ENCODE measurements around the gene TAF11. TPM values are rescaled to one million over a fixed set of nuclear protein-coding genes. Genes with fewer than 3 reads are reported as not detected.
"Not testable (repeated sequence)": the region's sequence is repeated elsewhere in the genome, so short reads cannot be mapped to it uniquely, and the experiment has no call there.

Gene TAF11
- total RNA-seq, 2 donors from 2014 or later = 24.6 to 27.4 TPM

GRCh38 chr6:34855463-34855862, 32.4 kb downstream of the TAF11 start:
- Histone ChIP-seq H3K36me3 (peaks cover 13% of the 10 kb centered on the region), H3K9ac (ENCODE audit: low read depth in 2 of 2, low read length in 2 of 2) (no peak overlapping the region), H3K4me3 (no peak overlapping the region), H3K27ac (no peak overlapping the region), H3K27me3 (no peaks in the 10 kb centered on the region), H3K4me1 (no peaks in the 10 kb centered on the region), H3K9me3 (no peaks in the 10 kb centered on the region)
- DNase-seq = no peak
- intact Hi-C loops (cut with DNase I) = no loop called here
- no peak for TF ChIP-seq CTCF (IDR thresholded peaks at IDR 0.05)

GRCh38 chr6:34852406-34853085, 35.3 kb downstream of the TAF11 start:
- no peak overlapping the region for H3K4me3 ChIP-seq
- no peaks in the 10 kb centered on the region for H3K9me3 ChIP-seq
- H3K27ac ChIP-seq = no peak overlapping the region
- intact Hi-C loops (cut with DNase I) = no loop called here
- H3K36me3 ChIP-seq = peaks cover 5% of the 10 kb centered on the region
- no peaks in the 10 kb centered on the region for H3K4me1 ChIP-seq
- H3K27me3 ChIP-seq = no peaks in the 10 kb centered on the region
- H3K9ac ChIP-seq (ENCODE audit: low read depth in 2 of 2, low read length in 2 of 2) = no peak overlapping the region
- DNase-seq = no peak
- no peak for TF ChIP-seq CTCF (IDR thresholded peaks at IDR 0.05)

GRCh38 chr6:34851361-34851760, 36.5 kb downstream of the TAF11 start:
- Histone ChIP-seq H3K4me3 (no peak overlapping the region), H3K4me1 (no peaks in the 10 kb centered on the region), H3K9me3 (no peaks in the 10 kb centered on the region), H3K27me3 (no peaks in the 10 kb centered on the region), H3K27ac (no peak overlapping the region), H3K36me3 (peaks cover 5% of the 10 kb centered on the region), H3K9ac (ENCODE audit: low read depth in 2 of 2, low read length in 2 of 2) (no peak overlapping the region)
- TF ChIP-seq CTCF (IDR thresholded peaks at IDR 0.05) = no peak
- no peak for DNase-seq
- intact Hi-C loops (cut with DNase I) = no loop called here

GRCh38 chr6:34849066-34849465, 38.8 kb downstream of the TAF11 start:
- H3K9me3 ChIP-seq; DNase-seq; H3K36me3 ChIP-seq; H3K4me3 ChIP-seq; H3K9ac ChIP-seq (ENCODE audit: low read depth in 2 of 2, low read length in 2 of 2); H3K4me1 ChIP-seq; intact Hi-C loops (cut with DNase I); H3K27ac ChIP-seq; H3K27me3 ChIP-seq: not testable (repeated sequence)

GRCh38 chr6:34839666-34840352, 48.0 kb downstream of the TAF11 start:
- no peak for DNase-seq
- Histone ChIP-seq H3K9me3 (no peaks in the 10 kb centered on the region), H3K27me3 (no peaks in the 10 kb centered on the region), H3K4me3 (no peak overlapping the region), H3K4me1 (no peaks in the 10 kb centered on the region), H3K36me3 (no peaks in the 10 kb centered on the region), H3K27ac (no peak overlapping the region), H3K9ac (ENCODE audit: low read depth in 2 of 2, low read length in 2 of 2) (no peak overlapping the region)
- no peak for TF ChIP-seq CTCF (IDR thresholded peaks at IDR 0.05)
- intact Hi-C loops (cut with DNase I) = no loop called here

- DNase-seq = no peak
- Histone ChIP-seq H3K9me3 (no peaks in the 10 kb centered on the region), H3K27me3 (no peaks in the 10 kb centered on the region), H3K4me1 (no peaks in the 10 kb centered on the region), H3K27ac (no peak overlapping the region), H3K4me3 (no peak overlapping the region), H3K9ac (ENCODE audit: low read depth in 2 of 2, low read length in 2 of 2) (no peak overlapping the region), H3K36me3 (no peaks in the 10 kb centered on the region)
- TF ChIP-seq CTCF (IDR thresholded peaks at IDR 0.05) = no peak
- intact Hi-C loops (cut with DNase I) = no loop called here
Measured at GRCh38 chr6:34837528-34837927, 50.3 kb downstream of the TAF11 start.
